Measurements from ENCODE around the gene NUP133.
"Not testable (repeated sequence)": the region's sequence is repeated elsewhere in the genome, so short reads cannot be mapped to it uniquely, and the experiment has no call there.

Gene NUP133

DNA sequence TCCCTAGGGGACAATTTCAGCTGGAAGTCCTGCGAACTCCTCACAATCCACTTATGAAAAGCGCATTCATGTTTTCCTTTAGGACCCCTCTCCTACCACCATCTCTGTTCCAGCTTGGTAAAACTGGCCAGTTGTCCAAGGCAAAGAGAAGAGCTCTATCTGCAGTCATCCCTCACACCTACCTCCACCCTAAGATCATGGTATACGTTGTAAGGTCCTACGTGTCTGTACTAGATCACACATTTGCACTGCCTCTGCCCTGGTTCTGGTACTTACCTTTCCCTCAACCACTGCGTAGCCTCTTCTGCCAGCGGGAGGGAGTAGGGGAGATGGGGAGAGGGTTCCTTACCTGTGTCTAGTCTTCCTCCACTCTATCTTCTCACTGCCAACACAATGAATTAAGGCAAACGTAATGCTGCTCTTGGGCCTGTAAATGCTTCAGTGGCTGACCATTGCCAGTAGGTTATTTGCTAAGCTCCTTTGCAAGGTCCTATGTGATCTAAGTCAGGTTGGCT, 739 bp upstream of the NUP133 start:
- DNase-seq = peak in 1 of 5 experiments; percentile 10

DNA sequence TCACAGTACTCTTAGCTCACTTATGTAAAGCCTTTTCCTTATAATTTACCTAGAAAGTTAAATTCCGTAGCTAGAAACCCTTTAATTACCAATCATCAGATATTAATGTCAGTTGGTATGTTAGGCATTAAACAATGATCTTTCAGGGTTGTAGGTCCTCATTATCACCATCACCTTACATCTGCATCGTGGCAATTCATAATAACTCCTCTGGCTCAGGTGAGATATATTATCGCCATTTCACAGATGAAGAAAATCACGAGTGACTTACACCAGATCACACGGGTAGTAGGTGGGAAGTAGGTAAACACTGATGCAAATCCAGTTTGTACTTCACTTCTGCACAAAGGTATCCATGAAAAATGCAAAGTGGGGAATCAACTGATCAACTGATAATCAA, 639 bp downstream of the NUP133 start:
- DNase-seq = no peak

- DNase-seq = no peak
Measured at GRCh38 chr1:229506633-229507032, 1.5 kb downstream of the NUP133 start.

- DNase-seq = no peak
Measured at GRCh38 chr1:229495782-229496181, 12.4 kb downstream of the NUP133 start.

DNA sequence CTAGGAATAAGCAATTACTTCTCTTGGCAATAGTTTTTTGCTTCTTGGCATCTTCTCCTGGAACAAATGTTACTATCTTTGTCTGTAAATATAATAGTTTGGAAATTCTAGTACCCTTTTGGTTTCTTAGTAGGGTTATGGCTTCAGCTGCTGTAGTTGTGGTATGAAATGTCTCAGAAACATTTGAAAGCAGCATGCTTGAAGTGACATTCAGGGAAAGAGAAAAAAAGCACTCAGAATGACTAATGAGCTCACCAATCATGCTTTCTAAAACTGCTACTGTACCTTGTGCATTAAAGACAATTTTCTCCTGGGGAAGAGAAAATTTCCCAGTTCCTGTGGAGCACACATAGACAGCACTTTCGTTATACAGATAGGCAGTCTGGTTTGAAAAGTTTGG, 21.0 kb downstream of the NUP133 start:
- DNase-seq = no peak

GRCh38 chr1:229485318-229485717, 22.8 kb downstream of the NUP133 start:
- no peak for DNase-seq

DNA sequence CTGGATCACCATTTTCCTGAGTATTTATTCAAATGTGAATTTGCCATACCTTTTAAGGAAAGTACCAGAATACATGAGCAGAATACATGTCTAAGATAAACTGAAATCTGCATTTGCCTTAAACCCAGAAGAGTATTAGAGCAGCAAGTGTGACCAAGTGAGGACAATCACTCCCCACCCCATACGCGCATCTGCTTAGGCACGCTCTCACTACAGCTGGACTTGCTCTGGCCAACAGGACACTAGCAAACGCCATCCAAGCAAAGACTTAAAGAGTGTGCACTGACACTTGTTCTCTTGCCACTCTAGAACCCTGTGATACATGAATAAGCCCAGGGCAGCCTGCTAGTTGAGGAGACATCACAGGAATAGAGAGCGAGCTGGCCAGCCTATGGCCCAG, 25.6 kb downstream of the NUP133 start:
- DNase-seq = no peak

DNA sequence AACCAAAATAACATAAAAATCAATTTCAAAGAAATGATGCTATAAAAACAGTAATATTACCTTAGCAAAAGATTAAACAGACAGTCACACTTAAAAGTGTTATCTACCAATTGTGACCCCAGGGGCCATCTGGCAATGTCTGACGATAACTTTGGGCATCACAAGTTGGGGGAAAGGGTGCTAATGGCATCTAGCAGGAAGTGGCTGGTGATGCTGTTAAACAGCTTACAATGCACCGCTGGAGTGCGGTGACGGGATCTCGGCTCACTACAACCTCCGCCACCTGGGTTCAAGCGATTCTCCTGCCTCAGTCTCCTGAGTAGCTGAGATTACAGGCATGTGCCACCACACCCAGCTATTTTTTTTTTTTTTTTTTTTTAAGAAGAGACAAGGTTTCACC, 27.6 kb downstream of the NUP133 start:
- no peak for DNase-seq

DNA sequence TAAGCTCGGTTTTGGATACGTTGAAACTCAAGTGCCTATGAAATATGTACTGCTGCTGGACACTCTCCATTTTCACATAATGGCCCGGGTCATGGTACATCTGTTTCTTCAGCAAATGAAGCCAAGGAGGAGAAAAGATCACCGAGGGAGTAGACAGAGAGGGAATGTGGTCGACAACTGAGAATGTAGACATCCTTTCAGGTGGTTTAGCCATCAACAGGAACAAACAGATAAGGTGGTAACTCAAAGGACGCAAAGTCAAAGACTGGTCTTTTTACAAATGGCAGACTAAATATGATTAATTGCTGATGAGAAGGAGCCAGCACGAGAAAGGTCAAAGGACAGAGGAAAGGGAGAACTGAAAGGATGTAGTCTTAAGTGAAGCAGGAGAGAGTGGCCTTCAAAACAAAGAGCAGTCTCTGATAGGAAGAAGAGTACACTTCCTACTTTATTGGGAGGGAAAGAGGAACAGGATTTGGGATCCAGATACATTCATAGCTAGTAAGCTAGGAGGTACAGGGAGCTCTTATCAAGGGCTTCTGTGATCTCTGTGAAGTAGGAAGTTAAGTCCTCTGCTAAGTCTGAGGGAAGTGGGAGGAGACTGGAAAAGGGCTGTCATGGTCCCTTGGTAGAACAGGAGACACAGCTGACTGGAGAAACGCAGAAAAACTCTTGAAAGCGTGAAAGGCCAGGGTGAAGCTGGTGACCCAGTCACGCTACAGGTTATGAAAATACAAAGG, 28.3 kb downstream of the NUP133 start:
- DNase-seq = no peak

DNA sequence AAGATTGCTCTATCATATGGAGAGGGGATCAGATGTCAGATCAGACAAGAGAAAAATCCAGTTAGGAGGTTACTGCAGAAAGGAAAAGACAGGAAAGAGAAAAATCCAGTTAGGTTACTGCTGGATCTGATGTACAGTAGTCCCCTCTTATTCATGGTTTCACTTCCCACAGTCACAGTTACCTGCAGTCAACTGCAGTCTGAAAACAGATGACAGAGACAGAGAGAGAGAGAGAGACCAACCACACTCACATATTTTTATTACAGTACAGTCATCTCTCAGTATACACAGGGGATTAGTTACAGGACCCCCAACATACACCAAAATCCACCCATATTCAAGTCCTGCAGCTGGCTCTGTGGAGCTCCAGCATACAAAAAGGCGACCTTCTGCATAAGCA, 29.3 kb downstream of the NUP133 start:
- no peak for DNase-seq

- DNase-seq = not testable (repeated sequence)
Measured at GRCh38 chr1:229475859-229476258, 32.3 kb downstream of the NUP133 start.

DNA sequence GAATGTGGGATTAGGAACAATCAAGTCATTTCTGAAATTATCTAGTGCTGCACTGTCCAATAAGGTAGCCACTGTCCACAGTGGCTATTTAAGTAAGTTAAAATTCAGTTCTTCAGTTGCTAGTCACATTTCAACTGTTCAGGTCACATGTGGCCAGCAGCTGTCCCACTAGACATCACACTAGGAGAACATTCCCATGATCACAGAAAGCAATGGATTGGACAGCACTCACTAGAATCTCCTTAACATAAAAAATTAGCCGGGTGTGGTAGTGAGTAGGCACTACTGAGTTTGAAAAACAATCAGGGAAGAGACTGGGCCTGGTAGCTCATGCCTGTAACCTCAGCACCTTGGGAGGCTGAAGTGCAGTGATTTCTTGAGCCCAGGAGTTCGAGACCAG, 33.6 kb downstream of the NUP133 start:
- DNase-seq = no peak

GRCh38 chr1:229471175-229471574, 37.0 kb downstream of the NUP133 start:
- DNase-seq = no peak

- no peak for DNase-seq
Measured at GRCh38 chr1:229470406-229471043, 37.6 kb downstream of the NUP133 start.

GRCh38 chr1:229466887-229467286, 41.3 kb downstream of the NUP133 start:
- DNase-seq = no peak

GRCh38 chr1:229464672-229465071, 43.5 kb downstream of the NUP133 start:
- no peak for DNase-seq

GRCh38 chr1:229461032-229461668, 47.0 kb downstream of the NUP133 start:
- no peak for DNase-seq

DNA sequence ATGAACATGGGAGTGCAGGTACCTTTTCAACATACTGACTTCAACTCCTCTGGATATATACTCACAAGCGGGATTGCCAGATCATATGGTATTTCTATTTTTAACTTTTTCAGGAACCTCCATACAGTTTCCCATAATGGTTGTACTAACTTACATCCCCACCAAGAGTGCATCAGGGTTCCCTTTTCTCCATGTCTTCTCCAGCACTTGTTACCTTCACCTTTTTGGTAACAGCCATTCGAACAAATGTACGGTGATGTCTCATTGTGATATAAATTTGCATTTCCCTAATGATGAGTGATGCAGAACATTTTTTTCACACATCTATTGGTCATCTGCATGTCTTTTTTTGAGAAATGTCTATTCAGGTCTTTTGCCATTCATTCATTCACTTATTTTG, 48.3 kb downstream of the NUP133 start:
- DNase-seq = no peak

GRCh38 chr1:229457436-229457835, 50.7 kb downstream of the NUP133 start:
- no peak for DNase-seq

GRCh38 chr1:229456016-229456415, 52.1 kb downstream of the NUP133 start:
- DNase-seq = no peak

GRCh38 chr1:229454056-229454455, 54.1 kb downstream of the NUP133 start:
- no peak for DNase-seq

DNA sequence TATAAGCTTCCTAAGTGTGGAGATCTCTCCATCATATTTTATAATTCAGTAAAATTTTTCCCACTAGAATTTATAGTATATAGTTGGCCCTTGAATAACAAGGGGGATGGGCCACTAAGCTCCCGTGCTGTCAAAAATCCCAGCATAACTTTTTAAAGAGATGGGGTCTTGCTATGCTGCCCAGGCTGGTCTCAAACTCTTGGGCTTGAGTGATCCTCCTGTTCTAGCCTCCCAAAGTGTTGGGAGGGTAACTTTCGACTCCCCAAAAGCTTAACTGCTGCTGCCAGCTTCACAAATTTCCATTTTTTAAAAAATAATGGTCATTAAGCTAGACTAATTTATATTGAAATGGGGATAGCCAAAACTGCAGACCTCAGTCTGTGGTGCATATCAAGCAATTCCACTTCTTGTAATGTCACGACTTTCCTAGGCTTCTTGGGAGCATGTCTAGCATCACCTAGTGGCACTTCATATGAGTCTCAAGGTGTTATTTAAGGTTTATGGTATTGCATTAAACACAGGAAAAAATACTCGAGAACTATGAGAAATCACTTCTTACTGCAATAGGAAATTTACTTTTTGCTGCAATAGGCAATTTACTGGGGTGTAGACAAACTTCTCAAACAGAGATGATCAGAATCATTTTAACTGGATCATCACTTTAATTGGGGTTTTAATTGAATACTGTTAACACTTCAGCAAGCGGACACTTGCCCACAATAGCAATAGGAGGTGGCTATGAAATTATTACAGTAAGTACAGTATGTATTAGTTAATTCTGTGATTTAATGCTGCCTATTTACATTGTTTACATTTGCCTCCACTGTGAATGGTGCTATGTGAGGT, 55.0 kb downstream of the NUP133 start:
- DNase-seq = no peak

- no peak for DNase-seq
Measured at GRCh38 chr1:229448845-229449244, 59.3 kb downstream of the NUP133 start.

Measured in T-helper 2 cell (primary cell).